ENCODE data around the gene BCLAF3.

Gene BCLAF3

DNA sequence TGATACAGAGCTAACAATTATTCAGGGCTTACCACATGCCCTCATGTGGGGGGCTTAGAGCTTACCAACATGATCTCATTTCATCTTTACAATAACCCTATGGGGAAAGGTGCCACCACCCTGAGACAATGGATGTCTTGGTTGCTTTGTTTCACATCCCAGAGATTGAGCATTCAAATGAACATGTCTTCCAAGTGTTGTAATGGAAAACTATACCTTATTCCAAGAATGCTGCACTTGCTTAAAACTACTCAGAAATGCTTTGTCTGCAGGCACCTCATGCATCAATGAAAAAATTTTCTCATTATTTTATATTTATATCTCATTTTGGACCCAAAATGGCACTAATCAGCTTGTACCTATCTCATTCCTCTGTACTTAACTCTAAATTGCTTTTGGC, 34.6 kb downstream of the BCLAF3 start:
- TF ChIP-seq, protein P1, sequence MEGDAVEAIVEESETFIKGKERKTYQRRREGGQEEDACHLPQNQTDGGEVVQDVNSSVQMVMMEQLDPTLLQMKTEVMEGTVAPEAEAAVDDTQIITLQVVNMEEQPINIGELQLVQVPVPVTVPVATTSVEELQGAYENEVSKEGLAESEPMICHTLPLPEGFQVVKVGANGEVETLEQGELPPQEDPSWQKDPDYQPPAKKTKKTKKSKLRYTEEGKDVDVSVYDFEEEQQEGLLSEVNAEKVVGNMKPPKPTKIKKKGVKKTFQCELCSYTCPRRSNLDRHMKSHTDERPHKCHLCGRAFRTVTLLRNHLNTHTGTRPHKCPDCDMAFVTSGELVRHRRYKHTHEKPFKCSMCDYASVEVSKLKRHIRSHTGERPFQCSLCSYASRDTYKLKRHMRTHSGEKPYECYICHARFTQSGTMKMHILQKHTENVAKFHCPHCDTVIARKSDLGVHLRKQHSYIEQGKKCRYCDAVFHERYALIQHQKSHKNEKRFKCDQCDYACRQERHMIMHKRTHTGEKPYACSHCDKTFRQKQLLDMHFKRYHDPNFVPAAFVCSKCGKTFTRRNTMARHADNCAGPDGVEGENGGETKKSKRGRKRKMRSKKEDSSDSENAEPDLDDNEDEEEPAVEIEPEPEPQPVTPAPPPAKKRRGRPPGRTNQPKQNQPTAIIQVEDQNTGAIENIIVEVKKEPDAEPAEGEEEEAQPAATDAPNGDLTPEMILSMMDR (IDR thresholded peaks at IDR 0.05; ENCODE audit: extremely low read depth, missing control alignments): no peak
- no peak for DNase-seq (ENCODE audit: low spot score)

DNA sequence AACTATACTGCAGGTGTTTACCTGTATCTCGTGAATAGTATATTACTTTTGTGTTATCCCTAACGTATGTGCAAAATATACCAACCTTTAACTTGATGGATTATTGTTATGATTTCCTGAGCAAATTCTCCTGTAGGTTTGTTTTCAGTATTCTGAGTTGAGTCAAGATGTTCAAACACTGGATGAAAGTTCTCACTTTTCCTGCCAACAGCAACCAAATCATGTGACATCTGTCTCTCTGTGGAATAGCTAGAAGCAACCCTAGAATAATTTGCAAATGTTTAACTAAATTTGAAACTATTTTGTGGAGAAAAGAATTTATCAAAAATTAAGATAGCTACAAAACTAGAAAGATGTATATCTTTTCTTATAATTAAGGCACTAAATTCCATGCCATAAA, 35.6 kb downstream of the BCLAF3 start:
- TF ChIP-seq, protein P1 (IDR thresholded peaks at IDR 0.05; ENCODE audit: extremely low read depth, missing control alignments): no peak
- DNase-seq (ENCODE audit: low spot score): no peak

DNA sequence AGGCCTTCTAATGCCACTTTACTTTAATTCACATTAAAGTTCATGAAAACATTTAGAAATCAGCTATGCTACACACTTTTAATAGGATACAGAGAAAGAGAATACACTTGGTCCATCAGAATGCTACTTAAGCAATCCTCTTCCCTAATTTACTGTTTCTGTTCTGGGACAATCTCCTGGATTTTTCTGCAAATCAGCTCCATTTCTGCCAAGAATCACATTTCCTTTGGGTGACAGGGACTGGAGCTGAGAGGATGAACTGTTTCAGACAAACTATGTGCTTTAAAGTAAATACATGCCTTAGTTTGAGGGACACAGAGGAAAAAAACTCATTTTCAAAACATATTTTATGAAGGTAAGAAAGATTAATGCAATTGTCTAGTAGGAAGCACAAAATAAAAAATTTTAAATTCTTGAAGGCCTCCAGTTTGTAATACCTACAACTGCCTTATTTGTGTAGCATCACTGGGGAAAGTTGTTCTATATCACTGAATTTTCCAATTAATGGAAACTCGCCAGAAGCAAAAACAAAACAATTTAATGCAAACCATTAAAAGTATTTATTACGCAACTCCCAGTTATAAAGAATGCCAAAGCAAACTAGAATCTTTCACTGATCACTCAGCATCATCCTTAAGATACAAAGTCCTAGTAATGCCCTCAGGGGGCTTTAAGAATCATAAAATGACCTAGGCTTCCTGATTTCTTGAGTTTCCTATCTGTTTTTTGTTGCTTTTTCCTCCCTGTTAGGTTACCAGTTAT, 36.3 kb downstream of the BCLAF3 start:
- DNase-seq (ENCODE audit: low spot score): no peak
- TF ChIP-seq, protein P1 (IDR thresholded peaks at IDR 0.05; ENCODE audit: extremely low read depth, missing control alignments): no peak

DNA sequence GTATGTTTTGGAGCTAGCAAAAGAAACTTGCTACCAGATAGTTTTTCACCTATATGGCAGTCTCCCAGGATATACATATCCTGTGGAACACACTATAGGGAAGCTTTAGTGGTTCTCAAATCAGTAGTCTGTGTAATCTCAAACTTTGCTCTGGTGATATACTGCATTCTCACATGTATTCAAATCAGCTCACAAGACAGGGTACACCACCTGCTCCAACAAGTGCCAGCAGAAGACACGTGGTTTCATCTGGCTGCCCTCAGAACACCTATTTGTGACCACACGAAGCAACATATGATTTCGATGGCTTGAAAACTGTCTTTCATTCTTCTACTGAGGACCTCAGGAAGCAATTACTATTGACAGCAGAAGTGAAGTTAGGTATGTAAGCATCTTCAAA, 37.7 kb downstream of the BCLAF3 start:
- TF ChIP-seq, protein P1 (IDR thresholded peaks at IDR 0.05; ENCODE audit: extremely low read depth, missing control alignments): no peak

DNA sequence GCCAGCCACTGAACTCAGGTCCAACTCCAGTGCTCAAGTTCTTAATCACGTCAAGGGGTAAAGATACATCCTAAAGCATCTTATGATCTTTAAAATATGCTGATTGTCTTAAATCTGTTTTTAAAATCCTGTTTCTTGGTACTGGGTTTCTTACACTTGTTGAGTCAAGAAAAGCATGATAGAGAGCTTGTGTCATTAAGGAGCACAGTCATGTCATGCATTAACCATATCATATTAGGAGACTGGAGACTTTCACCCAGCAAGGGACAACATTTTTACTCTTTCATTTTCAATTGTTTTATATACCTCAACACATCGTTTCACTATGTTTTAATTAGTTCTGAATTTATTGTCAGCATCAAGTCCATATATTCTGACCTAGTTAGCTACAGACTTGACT, 41.5 kb downstream of the BCLAF3 start:
- DNase-seq (ENCODE audit: low spot score): no peak
- TF ChIP-seq, protein P1 (IDR thresholded peaks at IDR 0.05; ENCODE audit: extremely low read depth, missing control alignments): no peak

More for the DNA sequence above, 37.7 kb downstream of the BCLAF3 start:
- DNase-seq (ENCODE audit: low spot score): no peak

DNA sequence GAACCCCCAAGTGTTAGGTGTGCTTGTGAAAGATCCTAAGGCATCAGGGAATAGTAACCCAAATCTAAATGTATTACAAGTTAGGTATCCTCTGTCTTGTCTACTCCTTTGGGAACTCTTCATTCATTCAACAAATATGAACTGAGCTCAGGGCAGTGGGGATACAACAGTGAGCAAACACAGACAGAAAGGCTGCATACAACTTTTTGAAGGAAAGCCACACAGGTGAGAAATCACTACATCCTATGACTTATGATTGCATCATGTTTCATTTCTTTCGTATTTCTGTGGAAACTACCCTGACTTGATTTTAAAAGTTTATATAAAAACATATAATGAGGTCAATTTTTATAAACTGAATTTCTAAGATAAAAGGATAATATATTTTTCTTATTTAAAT, 43.2 kb downstream of the BCLAF3 start:
- TF ChIP-seq, protein P1 (IDR thresholded peaks at IDR 0.05; ENCODE audit: extremely low read depth, missing control alignments): no peak

More for the DNA sequence above, 43.2 kb downstream of the BCLAF3 start:
- no peak for DNase-seq (ENCODE audit: low spot score)
